H1 (cell line): Measurements from ENCODE around the gene NRXN2.

ENCODE experiments used
- CREB1 ChIP-seq: IDR thresholded peaks from 2 replicates; pipeline ENCODE4 v1.6.1; 2012; ENCODE audit warnings: inconsistent platforms
- CTCF ChIP-seq, 3 experiments: IDR thresholded peaks; 1 replicate in 2 of 3; 2 replicates in 1 of 3; pipeline versions ENCODE4 v1.5.1 to v1.6.1; 2011; ENCODE audit warnings: low read length in 3 of 3, mild to moderate bottlenecking in 3 of 3, inconsistent platforms in 2 of 3, low read depth in 1 of 3, moderate library complexity in 1 of 3; ENCODE audit not compliant: insufficient read depth in 1 of 3; ENCODE audit errors: control extremely low read depth in 1 of 3
- KDM4A ChIP-seq: IDR thresholded peaks from one replicate; pipeline ENCODE4 v1.7.1; 2012; ENCODE audit warnings: low read depth, mild to moderate bottlenecking, moderate library complexity, low read length, inconsistent platforms; ENCODE audit not compliant: severe bottlenecking
- MAFK ChIP-seq: IDR thresholded peaks from 2 replicates; pipeline ENCODE4 v1.6.1; 2012; ENCODE audit warnings: low read depth, mild to moderate bottlenecking, improper control_type of control experiment, low read length
- POLR2AphosphoS5 ChIP-seq: IDR thresholded peaks from 2 replicates; pipeline ENCODE4 v1.6.1; 2011; ENCODE audit warnings: low read depth, low read length
- SRF ChIP-seq: IDR thresholded peaks from 2 replicates; pipeline ENCODE4 v1.6.1; 2011; ENCODE audit warnings: mild to moderate bottlenecking, low read depth, low read length, moderate library complexity

GRCh38 chr11:64754124-64754918, 31.3 kb upstream of the NRXN2 start:
- TF ChIP-seq MAFK (no peak), KDM4A (no peak), CREB1 (no peak), SRF (no peak), CTCF (IDR thresholded peaks at IDR 0.05; ENCODE audit: control extremely low read depth in 1 of 3, insufficient read depth in 1 of 3, low read depth in 1 of 3, low read length in 3 of 3) (no peak), POLR2AphosphoS5 (no peak)
